D721Med (cell line): ENCODE data around the gene SDK1.

ENCODE experiments used
- DNase-seq: peaks from one replicate; pipeline ENCODE4 v3.0.0; 2011; ENCODE audit warnings: low spot score; ENCODE audit not compliant: insufficient read length
- FAIRE-seq: peaks from 2 replicates; lab custom pipeline; 2011; peaks lifted over from hg19 to GRCh38; lab: Jason Lieb, UNC
- TF ChIP-seq, protein P1 (sequence below): IDR thresholded peaks from 2 replicates; pipeline ENCODE4 v1.5.1; 2012; ENCODE audit warnings: mild to moderate bottlenecking, control low read depth; ENCODE audit not compliant: insufficient read depth; ENCODE audit errors: missing control alignments

The SDK1 gene

DNA sequence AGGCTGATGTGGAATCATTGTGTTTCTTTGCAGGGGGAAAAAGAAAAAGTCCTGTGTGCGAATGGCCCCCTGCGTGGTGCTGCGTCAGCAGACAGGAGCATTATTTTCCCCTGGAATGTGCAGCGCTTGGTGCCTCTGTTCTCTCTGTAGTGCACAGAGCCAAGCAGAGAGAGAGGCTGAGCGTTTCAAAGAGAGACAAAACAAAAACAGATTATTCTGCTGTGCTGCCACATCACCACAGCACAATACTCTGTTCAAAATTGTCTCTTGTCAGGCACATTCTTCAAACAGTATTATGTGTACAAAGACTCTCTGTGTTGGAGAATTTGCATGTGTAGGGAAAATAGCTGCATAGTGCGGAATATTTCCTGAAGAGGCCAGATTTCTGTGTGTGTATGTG is 609.0 kb downstream of the SDK1 start:
- DNase-seq, result no peak
- TF ChIP-seq, protein P1, sequence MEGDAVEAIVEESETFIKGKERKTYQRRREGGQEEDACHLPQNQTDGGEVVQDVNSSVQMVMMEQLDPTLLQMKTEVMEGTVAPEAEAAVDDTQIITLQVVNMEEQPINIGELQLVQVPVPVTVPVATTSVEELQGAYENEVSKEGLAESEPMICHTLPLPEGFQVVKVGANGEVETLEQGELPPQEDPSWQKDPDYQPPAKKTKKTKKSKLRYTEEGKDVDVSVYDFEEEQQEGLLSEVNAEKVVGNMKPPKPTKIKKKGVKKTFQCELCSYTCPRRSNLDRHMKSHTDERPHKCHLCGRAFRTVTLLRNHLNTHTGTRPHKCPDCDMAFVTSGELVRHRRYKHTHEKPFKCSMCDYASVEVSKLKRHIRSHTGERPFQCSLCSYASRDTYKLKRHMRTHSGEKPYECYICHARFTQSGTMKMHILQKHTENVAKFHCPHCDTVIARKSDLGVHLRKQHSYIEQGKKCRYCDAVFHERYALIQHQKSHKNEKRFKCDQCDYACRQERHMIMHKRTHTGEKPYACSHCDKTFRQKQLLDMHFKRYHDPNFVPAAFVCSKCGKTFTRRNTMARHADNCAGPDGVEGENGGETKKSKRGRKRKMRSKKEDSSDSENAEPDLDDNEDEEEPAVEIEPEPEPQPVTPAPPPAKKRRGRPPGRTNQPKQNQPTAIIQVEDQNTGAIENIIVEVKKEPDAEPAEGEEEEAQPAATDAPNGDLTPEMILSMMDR, result no peak
- FAIRE-seq, result no peak

DNA sequence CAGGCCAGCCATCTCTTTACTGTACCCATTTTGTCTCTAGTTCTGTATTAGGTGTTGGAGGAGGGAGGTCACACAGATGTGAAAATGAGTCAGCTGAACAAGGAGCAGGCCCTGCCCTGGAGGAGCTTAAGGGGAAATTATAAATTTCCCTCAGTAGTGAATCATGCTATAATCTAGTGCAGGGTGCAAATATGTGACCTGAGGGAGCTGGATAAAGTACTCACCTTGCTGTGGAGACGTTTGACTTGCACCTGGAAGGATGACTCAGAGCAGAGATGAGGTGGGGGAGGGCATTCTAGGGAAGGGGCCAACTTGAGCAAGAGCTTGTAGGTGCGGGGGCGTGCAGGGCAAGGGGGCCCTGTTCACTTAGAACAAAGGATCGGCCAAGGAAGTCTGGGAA is 610.6 kb downstream of the SDK1 start:
- no peak for FAIRE-seq
- TF ChIP-seq, protein P1, result no peak
- DNase-seq, result no peak

DNA sequence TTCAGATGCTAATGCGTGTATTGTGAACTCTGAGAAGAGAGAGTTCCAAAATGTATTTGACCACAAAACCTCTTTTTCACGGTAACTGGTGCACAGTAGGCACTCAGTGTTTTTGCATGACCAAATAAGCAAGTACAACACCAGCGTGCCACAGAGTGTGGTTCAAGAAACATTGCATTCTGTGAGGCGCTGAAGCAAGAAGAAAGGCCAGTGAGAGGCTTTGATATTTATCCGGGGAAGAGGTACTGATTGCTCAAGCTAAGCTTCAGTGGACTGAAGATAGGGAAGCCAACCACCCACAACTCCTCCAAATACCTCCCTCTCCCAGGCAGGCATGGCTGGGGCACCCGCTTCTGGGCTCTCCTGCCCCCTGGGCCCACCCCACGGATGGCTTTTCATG is 611.2 kb downstream of the SDK1 start:
- TF ChIP-seq, protein P1, result no peak
- FAIRE-seq, result no peak
- DNase-seq, result no peak

DNA sequence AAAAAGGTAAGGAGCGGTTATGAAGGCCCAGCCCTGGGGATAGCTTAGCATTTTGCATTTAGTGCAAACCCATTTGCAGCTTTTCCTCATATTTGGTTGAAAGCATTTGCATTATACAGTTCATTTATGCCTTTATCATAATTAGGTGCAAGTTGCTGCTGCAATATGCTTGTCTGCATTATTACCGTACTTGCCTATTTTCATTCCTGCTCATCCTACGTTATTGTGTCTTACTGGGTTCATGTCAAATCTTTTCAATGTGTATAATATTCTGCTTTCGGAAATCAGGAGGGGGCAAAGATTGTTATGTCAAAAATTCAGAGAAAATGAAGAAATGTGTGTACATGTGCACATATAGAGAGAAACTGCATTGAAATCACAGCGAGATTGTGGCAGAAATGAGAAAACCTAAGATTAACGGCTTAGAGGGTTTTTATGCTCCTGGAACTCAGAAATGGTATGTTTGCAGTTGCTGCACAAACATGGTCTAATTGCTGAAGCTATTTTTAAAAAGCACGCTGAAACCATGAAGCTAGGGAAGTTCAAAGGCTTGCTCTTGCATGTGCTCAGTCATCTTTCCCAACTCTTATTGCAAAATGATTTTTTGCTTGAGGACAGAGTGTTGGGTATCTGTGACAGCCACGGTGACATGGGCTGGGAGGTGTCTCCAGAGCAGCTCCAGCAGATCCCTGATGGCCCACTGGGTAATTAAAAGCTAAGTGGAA is 613.2 kb downstream of the SDK1 start:
- DNase-seq (no peak), FAIRE-seq (no peak)
- TF ChIP-seq, protein P1, result no peak

DNA sequence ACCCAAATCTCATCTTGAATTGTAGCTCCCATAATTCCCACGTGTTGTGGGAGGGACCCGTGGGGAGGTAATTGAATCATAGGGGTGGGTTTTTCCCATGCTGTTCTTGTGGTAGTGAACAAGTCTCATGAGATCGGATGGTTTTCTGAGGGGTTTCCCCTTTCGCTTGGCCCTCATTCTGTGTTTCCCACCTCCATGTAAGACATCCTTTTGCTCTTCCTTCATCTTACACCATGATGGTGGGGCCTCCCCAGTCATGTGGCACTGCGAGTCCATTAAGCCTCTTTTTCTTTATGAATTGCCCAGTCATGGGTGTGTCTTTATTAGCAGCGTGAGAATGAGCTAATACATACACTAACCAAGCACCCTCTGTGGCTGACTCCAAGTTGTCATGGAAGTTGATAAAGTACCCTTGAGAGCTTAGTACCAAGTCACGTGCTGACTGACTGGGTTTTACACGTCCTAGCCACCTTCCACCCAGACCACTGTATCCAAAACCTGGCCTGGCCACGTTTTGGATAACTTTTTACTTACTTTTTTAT is 614.4 kb downstream of the SDK1 start:
- TF ChIP-seq, protein P1, result no peak
- FAIRE-seq (no peak), DNase-seq (no peak)

DNA sequence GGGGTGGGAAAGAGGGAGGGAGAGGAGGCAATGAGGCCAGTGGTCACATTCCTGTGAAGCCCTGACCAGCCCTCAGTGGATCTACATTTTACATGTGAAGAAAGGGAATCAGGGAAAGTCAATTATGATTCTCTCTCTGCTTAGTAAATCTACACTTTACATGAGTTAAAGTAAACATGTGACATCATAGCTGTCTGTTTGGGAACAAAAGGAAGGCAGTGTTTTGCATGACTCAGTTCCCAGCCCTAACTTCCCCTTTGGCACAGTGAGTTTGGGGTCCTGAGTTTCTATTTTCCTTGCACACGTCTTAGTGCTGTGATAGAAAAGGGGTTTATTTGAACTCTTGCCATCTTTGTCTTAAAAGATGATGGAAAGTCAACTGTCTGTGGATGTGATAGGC is 615.1 kb downstream of the SDK1 start:
- no peak for DNase-seq

More for the DNA sequence above, 615.1 kb downstream of the SDK1 start:
- TF ChIP-seq, protein P1, result no peak
- FAIRE-seq, result no peak
